Lower leg skin (tissue), 3 donors: ENCODE measurements around the gene RTN4RL2.

ENCODE experiments used
- CTCF ChIP-seq, 3 donors: fragments of 450-650 bp; IDR thresholded peaks; one replicate each; pipeline ENCODE4 v1.5.1; 2016; ENCODE audit warnings: antibody characterized with exemption in 3 of 3, mild to moderate bottlenecking in 3 of 3, moderate library complexity in 2 of 3
- POLR2A ChIP-seq, 2 donors: fragments of 450-650 bp; IDR thresholded peaks; one replicate each; pipeline ENCODE4 v1.6.1; 2016 to 2017; ENCODE audit warnings: antibody characterized with exemption in 2 of 2, mild to moderate bottlenecking in 1 of 2, moderate library complexity in 1 of 2

GRCh38 chr11:57422669-57423068 is 37.7 kb upstream of the RTN4RL2 start:
- TF ChIP-seq CTCF (IDR thresholded peaks at IDR 0.05) (no peak), POLR2A (IDR thresholded peaks at IDR 0.05) (no peak)
